Measurements from ENCODE around the gene PANK3. TPM values are rescaled to one million over a fixed set of nuclear protein-coding genes. Genes with fewer than 3 reads are reported as not detected.

The PANK3 gene
- total RNA-seq, 1 experiment from 2014 or later, result 79.7 TPM

DNA sequence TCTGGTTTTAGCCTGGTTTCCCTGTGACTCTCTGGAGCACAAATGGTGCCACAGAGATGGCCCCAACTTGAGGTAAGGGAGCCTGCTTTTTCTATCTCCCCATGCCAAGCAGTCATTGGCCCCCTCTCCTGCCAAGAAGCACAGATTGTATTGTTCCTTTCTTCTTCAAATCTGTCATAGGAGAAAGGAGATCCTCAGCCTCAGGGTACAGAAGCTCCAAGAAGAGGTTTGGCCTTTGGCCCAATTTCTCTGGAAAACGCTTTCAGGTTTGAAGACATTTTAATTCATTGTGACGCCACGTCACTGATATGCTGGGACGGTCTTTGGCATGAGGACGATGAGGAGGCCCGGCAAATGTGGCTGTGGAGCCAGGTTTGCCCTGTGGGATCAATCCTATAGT, 29.2 kb upstream of the PANK3 start:
- in situ Hi-C loops (cut with HindIII; ENCODE audit: low pct_unique_long_range_greater_than_20kb, low sequenced_read_pairs), result no loop called here
- CTCF ChIA-PET, result no interaction called here

DNA sequence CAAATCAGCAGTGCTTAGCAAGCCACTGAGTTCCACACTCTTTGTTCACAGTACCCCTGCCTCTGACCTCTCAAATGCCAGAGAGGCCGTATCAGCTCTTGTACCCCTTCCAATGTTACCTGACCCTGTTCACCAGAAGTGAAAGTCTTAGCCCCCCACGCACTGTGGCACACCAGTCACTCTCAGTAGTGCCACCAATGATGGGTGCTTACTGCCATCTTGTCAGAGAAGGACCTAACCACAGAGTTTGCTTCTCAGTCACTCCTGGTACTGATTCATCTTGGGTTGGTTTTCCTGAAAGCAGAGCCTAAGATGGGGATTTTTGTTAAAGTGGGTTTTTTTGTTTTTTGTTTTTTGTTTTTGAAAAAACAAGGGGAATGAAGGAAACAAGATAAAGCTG, 28.8 kb upstream of the PANK3 start:
- in situ Hi-C loops (cut with HindIII; ENCODE audit: low pct_unique_long_range_greater_than_20kb, low sequenced_read_pairs), result no loop called here
- ChIA-PET CTCF (no interaction called here), POLR2A (interaction anchor here (0.6 kb wide), 1 partner anchor 396 kb away, joined by 3 read pairs; no protein-coding TSS in a partner anchor)
- ATAC-seq, result no peak
- no TSS peak for BruUV-seq (replicated peaks)
- no peak overlapping the region for H3K27ac ChIP-seq (ENCODE audit: low read length)
- H3K36me3 ChIP-seq (ENCODE audit: control insufficient read depth, insufficient read depth, low read length), result no peaks in the 10 kb centered on the region
- intact Hi-C loops (cut with micrococcal nuclease; ENCODE audit: unreplicated experiment), result no loop called here
- TF ChIP-seq SIN3A (IDR thresholded peaks at IDR 0.05; ENCODE audit: borderline replicate concordance, insufficient read depth, low read depth, low read length), result no peak
- TF ChIP-seq, protein P1, sequence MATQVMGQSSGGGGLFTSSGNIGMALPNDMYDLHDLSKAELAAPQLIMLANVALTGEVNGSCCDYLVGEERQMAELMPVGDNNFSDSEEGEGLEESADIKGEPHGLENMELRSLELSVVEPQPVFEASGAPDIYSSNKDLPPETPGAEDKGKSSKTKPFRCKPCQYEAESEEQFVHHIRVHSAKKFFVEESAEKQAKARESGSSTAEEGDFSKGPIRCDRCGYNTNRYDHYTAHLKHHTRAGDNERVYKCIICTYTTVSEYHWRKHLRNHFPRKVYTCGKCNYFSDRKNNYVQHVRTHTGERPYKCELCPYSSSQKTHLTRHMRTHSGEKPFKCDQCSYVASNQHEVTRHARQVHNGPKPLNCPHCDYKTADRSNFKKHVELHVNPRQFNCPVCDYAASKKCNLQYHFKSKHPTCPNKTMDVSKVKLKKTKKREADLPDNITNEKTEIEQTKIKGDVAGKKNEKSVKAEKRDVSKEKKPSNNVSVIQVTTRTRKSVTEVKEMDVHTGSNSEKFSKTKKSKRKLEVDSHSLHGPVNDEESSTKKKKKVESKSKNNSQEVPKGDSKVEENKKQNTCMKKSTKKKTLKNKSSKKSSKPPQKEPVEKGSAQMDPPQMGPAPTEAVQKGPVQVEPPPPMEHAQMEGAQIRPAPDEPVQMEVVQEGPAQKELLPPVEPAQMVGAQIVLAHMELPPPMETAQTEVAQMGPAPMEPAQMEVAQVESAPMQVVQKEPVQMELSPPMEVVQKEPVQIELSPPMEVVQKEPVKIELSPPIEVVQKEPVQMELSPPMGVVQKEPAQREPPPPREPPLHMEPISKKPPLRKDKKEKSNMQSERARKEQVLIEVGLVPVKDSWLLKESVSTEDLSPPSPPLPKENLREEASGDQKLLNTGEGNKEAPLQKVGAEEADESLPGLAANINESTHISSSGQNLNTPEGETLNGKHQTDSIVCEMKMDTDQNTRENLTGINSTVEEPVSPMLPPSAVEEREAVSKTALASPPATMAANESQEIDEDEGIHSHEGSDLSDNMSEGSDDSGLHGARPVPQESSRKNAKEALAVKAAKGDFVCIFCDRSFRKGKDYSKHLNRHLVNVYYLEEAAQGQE (IDR thresholded peaks at IDR 0.05; ENCODE audit: insufficient read depth in 1 of 2, low read depth in 2 of 2, low read length in 1 of 2), result no peak
- no peak for TF ChIP-seq POLR2AphosphoS5 (IDR thresholded peaks at IDR 0.05; ENCODE audit: low read depth, low read length)
- TF ChIP-seq, protein P2, sequence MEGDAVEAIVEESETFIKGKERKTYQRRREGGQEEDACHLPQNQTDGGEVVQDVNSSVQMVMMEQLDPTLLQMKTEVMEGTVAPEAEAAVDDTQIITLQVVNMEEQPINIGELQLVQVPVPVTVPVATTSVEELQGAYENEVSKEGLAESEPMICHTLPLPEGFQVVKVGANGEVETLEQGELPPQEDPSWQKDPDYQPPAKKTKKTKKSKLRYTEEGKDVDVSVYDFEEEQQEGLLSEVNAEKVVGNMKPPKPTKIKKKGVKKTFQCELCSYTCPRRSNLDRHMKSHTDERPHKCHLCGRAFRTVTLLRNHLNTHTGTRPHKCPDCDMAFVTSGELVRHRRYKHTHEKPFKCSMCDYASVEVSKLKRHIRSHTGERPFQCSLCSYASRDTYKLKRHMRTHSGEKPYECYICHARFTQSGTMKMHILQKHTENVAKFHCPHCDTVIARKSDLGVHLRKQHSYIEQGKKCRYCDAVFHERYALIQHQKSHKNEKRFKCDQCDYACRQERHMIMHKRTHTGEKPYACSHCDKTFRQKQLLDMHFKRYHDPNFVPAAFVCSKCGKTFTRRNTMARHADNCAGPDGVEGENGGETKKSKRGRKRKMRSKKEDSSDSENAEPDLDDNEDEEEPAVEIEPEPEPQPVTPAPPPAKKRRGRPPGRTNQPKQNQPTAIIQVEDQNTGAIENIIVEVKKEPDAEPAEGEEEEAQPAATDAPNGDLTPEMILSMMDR (IDR thresholded peaks at IDR 0.05), result no peak
- no peaks in the 10 kb centered on the region for H3K9me3 ChIP-seq (ENCODE audit: control insufficient read depth, insufficient read depth, low read depth, low read length)
- no peaks in the 10 kb centered on the region for H3K27me3 ChIP-seq (ENCODE audit: control insufficient read depth, insufficient read depth, low read length)
- no peak for DNase-seq (ENCODE audit: low read depth, low spot score)
- no peak overlapping the region for H3K4me3 ChIP-seq (ENCODE audit: low read depth in 2 of 2, low read length in 2 of 2)
- H3K4me1 ChIP-seq (ENCODE audit: control insufficient read depth, insufficient read depth, low read length), result no peaks in the 10 kb centered on the region

More for the DNA sequence above, 29.2 kb upstream of the PANK3 start:
- TF ChIP-seq POLR2AphosphoS5 (IDR thresholded peaks at IDR 0.05; ENCODE audit: low read depth, low read length) (no peak), TCF7L2 (IDR thresholded peaks at IDR 0.05; ENCODE audit: low read depth, low read length) (no peak), SIN3A (IDR thresholded peaks at IDR 0.05; ENCODE audit: borderline replicate concordance, insufficient read depth, low read depth, low read length) (no peak)
- TF ChIP-seq, protein P1 (IDR thresholded peaks at IDR 0.05; ENCODE audit: insufficient read depth in 1 of 2, low read depth in 2 of 2, low read length in 1 of 2), result no peak
- TF ChIP-seq, protein P2 (IDR thresholded peaks at IDR 0.05), result no peak
- DNase-seq (ENCODE audit: low read depth, low spot score) (no peak), ATAC-seq (no peak)
- no peak overlapping the region for H3K27ac ChIP-seq (ENCODE audit: low read length)
- intact Hi-C loops (cut with micrococcal nuclease; ENCODE audit: unreplicated experiment), result no loop called here
- BruUV-seq (replicated peaks), result no TSS peak
- no peak overlapping the region for H3K4me3 ChIP-seq (ENCODE audit: low read depth in 2 of 2, low read length in 2 of 2)
- no peaks in the 10 kb centered on the region for H3K36me3 ChIP-seq (ENCODE audit: control insufficient read depth, insufficient read depth, low read length)
- no peaks in the 10 kb centered on the region for H3K9me3 ChIP-seq (ENCODE audit: control insufficient read depth, insufficient read depth, low read depth, low read length)
- POLR2A ChIA-PET, result interaction anchor here (0.6 kb wide), 1 partner anchor 396 kb away, joined by 3 read pairs; no protein-coding TSS in a partner anchor
- H3K4me1 ChIP-seq (ENCODE audit: control insufficient read depth, insufficient read depth, low read length), result no peaks in the 10 kb centered on the region
- H3K27me3 ChIP-seq (ENCODE audit: control insufficient read depth, insufficient read depth, low read length), result no peaks in the 10 kb centered on the region
